Sigmoid colon (tissue), 7 donors: ENCODE data around the gene COL15A1. TPM values are rescaled to one million over a fixed set of nuclear protein-coding genes. Genes with fewer than 3 reads are reported as not detected.

Source experiments
- DNase-seq: peaks from one replicate; pipeline ENCODE4 v3.0.0-alpha.2; 2019
- H3K27ac ChIP-seq, 4 donors: fragments of 200-600 bp; sonication (generic); one replicate each; pipeline ENCODE4 v1.5.1; 2016 to 2019; ENCODE audit warnings: mild to moderate bottlenecking in 1 of 4
- H3K27me3 ChIP-seq, 3 donors: fragments of 200-600 bp; sonication (generic); one replicate each; pipeline ENCODE4 v1.5.1; 2019; ENCODE audit warnings: mild to moderate bottlenecking in 1 of 3
- H3K36me3 ChIP-seq, 4 donors: fragments of 200-600 bp; sonication (generic); one replicate each; pipeline ENCODE4 v1.5.1; 2016 to 2019
- H3K4me1 ChIP-seq, 4 donors: fragments of 200-600 bp; sonication (generic); one replicate each; pipeline ENCODE4 v1.5.1; 2017 to 2019
- H3K4me3 ChIP-seq, 4 donors: fragments of 200-600 bp; sonication (generic); one replicate each; pipeline ENCODE4 v1.5.1; 2017 to 2019; ENCODE audit warnings: mild to moderate bottlenecking in 2 of 4, moderate library complexity in 1 of 4
- H3K9me3 ChIP-seq, 4 donors: fragments of 200-600 bp in 3 of 4; sonication (generic) in 3 of 4; one replicate each; pipeline versions ENCODE4 v1.5.1 to v1.6.1; 2013 to 2019
- EP300 ChIP-seq, 4 donors: sonication (generic); formaldehyde crosslinking; IDR thresholded peaks; one replicate each; pipeline ENCODE4 v1.6.1; 2017; ENCODE audit warnings: antibody characterized with exemption in 4 of 4
- POLR2A ChIP-seq, 2 donors: fragments of 450-650 bp; IDR thresholded peaks; one replicate each; pipeline ENCODE4 v1.6.1; 2016; ENCODE audit warnings: antibody characterized with exemption in 2 of 2, mild to moderate bottlenecking in 2 of 2, moderate library complexity in 2 of 2
- POLR2AphosphoS5 ChIP-seq, 4 donors: sonication (generic); formaldehyde crosslinking; IDR thresholded peaks; one replicate each; pipeline ENCODE4 v1.6.1; 2017; ENCODE audit warnings: antibody characterized with exemption in 4 of 4
- WGBS, 2 donors: extraction: QIAGEN DNeasy Blood & Tissue Kit; methylation state at CpG; one replicate each; pipeline ENCODE4 v1.1.7; 2013; 5-methylcytosine and 5-hydroxymethylcytosine counted together
- intact Hi-C: fragments of 100-400 bp; cut with DNase I; formaldehyde crosslinking; loops from one replicate; pipeline ENCODE4 v1.15.1; 2023
- polyA plus RNA-seq, 3 donors: library from polyadenylated mRNA; stranded (reverse); fragments of 200-250 nt; gene quantifications; one replicate each; pipeline ENCODE4 v1.2.3, GENCODE V29; 2013
- total RNA-seq, 4 donors: library from RNA; depleted of rRNA; stranded (reverse); fragments of >200 nt; gene quantifications; one replicate each; pipeline ENCODE4 v1.1.0, GENCODE V29; 2016
- TF ChIP-seq, protein P1 (sequence below), 4 experiments: fragments of 450-650 bp in 3 of 4; fragments of 200-600 bp in 1 of 4; IDR thresholded peaks; one replicate each; pipeline ENCODE4 v1.5.1; 2016 to 2019; ENCODE audit warnings: antibody characterized with exemption in 4 of 4, mild to moderate bottlenecking in 3 of 4, moderate library complexity in 2 of 4
- donor health status: healthy with polysubstance abuse.
- donor health status: Bipolar disorder and iron deficiency.
- donor health status: healthy.

Gene COL15A1
- total and polyA plus RNA-seq, 7 donors: under 0.01 to 104 (median 21.4) TPM

DNA sequence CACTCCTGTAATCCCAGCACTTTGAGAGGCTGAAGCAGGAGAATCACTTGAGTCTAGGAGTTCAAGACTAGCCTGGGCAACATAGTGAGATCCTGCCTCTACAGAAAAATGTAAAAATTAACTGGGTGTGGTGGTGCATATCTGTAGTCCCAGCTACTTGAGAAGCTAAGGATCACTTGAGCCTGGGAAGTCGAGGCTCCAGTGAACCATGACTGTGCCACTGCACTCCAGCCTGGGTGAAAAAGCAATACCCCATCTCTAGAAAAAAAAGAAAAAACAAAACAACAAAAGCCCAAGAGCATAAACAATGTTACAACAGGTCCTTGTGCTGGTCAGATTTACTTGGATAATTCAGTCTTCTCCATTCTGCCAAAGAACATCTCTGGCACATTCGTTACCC is 116.9 kb downstream of the COL15A1 start:
- DNase-seq: no peak
- H3K27me3 ChIP-seq: no peaks in the 10 kb centered on the region
- intact Hi-C loops: no loop called here
- no peaks in the 10 kb centered on the region for H3K9me3 ChIP-seq
- peak overlapping the region in 2 of 4 donors; percentile 8 to 87 for H3K27ac ChIP-seq
- TF ChIP-seq EP300 (IDR thresholded peaks at IDR 0.05) (no peak), POLR2A (IDR thresholded peaks at IDR 0.05) (no peak), POLR2AphosphoS5 (IDR thresholded peaks at IDR 0.05) (no peak)
- TF ChIP-seq, protein P1, sequence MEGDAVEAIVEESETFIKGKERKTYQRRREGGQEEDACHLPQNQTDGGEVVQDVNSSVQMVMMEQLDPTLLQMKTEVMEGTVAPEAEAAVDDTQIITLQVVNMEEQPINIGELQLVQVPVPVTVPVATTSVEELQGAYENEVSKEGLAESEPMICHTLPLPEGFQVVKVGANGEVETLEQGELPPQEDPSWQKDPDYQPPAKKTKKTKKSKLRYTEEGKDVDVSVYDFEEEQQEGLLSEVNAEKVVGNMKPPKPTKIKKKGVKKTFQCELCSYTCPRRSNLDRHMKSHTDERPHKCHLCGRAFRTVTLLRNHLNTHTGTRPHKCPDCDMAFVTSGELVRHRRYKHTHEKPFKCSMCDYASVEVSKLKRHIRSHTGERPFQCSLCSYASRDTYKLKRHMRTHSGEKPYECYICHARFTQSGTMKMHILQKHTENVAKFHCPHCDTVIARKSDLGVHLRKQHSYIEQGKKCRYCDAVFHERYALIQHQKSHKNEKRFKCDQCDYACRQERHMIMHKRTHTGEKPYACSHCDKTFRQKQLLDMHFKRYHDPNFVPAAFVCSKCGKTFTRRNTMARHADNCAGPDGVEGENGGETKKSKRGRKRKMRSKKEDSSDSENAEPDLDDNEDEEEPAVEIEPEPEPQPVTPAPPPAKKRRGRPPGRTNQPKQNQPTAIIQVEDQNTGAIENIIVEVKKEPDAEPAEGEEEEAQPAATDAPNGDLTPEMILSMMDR (IDR thresholded peaks at IDR 0.05): no peak
- peaks cover 12 to 70% (median 26%) of the 10 kb centered on the region in 4 donors for H3K36me3 ChIP-seq
- H3K4me1 ChIP-seq: peaks cover 0 to 29% (median 23%) of the 10 kb centered on the region in 4 donors
- no peak overlapping the region for H3K4me3 ChIP-seq
- WGBS, 2 donors: 80 to 84% methylated on average over 2 of the region's 2 CpGs

DNA sequence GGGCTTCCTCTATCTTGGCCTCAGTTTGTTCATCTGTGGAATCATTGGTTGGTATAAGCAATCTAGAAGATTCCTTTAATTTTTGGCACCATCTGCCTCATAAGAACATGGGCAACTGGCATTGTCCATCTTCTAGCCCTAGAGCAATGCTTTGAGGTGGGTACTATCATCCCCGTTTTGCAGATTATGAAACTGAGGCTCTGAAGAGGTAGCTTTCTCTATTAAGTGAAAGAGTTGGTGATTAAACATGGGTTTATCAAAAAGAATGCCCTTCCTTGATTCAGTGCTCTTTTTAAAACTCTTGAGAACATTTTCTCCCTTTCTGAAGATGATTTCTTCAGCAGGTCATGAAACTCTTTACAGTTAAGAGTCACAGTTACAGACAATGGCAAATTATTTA is 118.8 kb downstream of the COL15A1 start:
- Histone ChIP-seq H3K27me3 (no peaks in the 10 kb centered on the region), H3K27ac (no peak overlapping the region), H3K4me1 (peaks cover 0 to 24% (median 20%) of the 10 kb centered on the region in 4 donors), H3K9me3 (no peaks in the 10 kb centered on the region), H3K36me3 (peaks cover 12 to 65% (median 22%) of the 10 kb centered on the region in 4 donors), H3K4me3 (no peak overlapping the region)
- intact Hi-C loops: no loop called here
- no peak for TF ChIP-seq EP300 (IDR thresholded peaks at IDR 0.05)
- TF ChIP-seq POLR2AphosphoS5 (IDR thresholded peaks at IDR 0.05): no peak
- TF ChIP-seq POLR2A (IDR thresholded peaks at IDR 0.05): no peak
- TF ChIP-seq, protein P1 (IDR thresholded peaks at IDR 0.05): no peak
- no peak for DNase-seq
- 88 to 92% methylated on average over 1 of the region's 1 CpG for WGBS, 2 donors

DNA sequence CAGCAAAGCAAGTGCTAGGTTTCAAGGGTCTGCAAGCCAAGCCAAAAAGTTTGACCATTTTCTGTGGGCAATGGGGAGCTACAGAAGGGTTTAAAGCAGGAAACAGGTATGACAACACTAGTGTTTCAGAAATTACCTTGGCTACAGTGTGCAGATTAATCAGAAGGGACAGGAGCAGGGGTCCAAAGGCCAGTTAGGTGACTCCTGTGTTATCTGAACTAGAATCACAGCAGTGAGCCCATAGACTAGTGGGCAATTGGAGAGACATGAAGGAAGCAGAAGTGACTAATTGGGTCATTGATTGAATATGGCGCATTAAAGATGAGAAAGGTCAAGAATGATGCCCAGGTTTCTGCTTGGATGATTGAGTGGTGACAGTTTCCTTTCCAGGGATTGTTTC is 119.8 kb downstream of the COL15A1 start:
- DNase-seq: no peak
- TF ChIP-seq, protein P1 (IDR thresholded peaks at IDR 0.05): no peak
- no peak for TF ChIP-seq POLR2AphosphoS5 (IDR thresholded peaks at IDR 0.05)
- TF ChIP-seq POLR2A (IDR thresholded peaks at IDR 0.05): no peak
- TF ChIP-seq EP300 (IDR thresholded peaks at IDR 0.05): no peak
- intact Hi-C loops: no loop called here
- H3K27ac ChIP-seq: no peak overlapping the region
- whole genome bisulfite sequencing, 2 donors: 95 to 98% methylated on average over 1 of the region's 1 CpG
- no peak overlapping the region for H3K4me3 ChIP-seq
- no peaks in the 10 kb centered on the region for H3K27me3 ChIP-seq
- H3K4me1 ChIP-seq: peaks cover 0 to 14% (median 12%) of the 10 kb centered on the region in 4 donors
- H3K9me3 ChIP-seq: no peaks in the 10 kb centered on the region
- H3K36me3 ChIP-seq: peaks cover 14 to 72% (median 26%) of the 10 kb centered on the region in 4 donors

DNA sequence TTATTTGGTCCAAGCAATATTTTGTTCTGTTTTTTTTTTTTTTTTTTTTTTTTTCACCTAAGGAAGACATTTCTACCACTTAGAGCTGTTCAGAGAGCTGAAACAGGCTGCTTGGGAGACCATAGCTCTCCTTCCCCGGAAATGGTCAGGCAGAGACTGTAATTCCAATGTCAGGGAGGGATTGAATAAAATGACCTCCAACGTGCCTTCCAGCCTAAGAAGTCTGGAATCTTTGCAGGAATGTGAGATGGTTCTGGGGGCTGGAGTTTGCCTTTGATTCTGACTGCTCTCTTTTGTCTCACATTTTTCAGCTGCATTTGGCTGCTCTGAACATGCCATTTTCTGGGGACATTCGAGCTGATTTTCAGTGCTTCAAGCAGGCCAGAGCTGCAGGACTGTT is 122.9 kb downstream of the COL15A1 start:
- TF ChIP-seq POLR2A (IDR thresholded peaks at IDR 0.05) (no peak), POLR2AphosphoS5 (IDR thresholded peaks at IDR 0.05) (no peak), EP300 (IDR thresholded peaks at IDR 0.05) (no peak)
- TF ChIP-seq, protein P1 (IDR thresholded peaks at IDR 0.05): no peak
- Histone ChIP-seq H3K27ac (no peak overlapping the region), H3K27me3 (no peaks in the 10 kb centered on the region), H3K4me3 (no peak overlapping the region), H3K4me1 (peaks cover 0 to 6% (median 0%) of the 10 kb centered on the region in 4 donors), H3K9me3 (no peaks in the 10 kb centered on the region), H3K36me3 (peaks cover 24 to 73% (median 30%) of the 10 kb centered on the region in 4 donors)
- intact Hi-C loops: no loop called here
- DNase-seq: no peak
- WGBS, 2 donors: 72 to 81% methylated on average over 3 of the region's 3 CpGs

DNA sequence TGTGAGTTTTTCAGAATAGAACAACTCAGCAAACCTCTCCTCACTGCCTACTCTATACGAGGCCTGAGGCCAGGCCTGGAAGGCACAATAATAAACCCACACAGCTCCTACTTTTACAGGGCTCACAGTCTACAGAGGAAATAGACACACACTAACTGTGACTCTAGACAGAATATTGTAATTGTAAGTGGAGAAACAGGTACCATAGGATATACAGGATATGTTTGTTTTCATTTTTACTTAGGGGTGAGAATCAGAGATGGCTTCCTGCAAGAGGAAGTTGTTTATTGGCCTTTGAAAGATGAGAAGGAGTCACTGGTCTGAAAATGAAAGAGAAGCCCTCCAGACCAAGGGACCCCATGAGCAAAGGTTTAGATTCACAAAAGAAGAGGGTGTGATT is 125.4 kb downstream of the COL15A1 start:
- peaks cover 11 to 48% (median 18%) of the 10 kb centered on the region in 4 donors for H3K36me3 ChIP-seq

More for the DNA sequence above, 125.4 kb downstream of the COL15A1 start:
- Histone ChIP-seq H3K9me3 (no peaks in the 10 kb centered on the region), H3K27me3 (no peaks in the 10 kb centered on the region), H3K4me3 (no peak overlapping the region), H3K27ac (peak overlapping the region in 1 of 4 donors; percentile 16), H3K4me1 (peaks cover 0 to 6% (median 0%) of the 10 kb centered on the region in 4 donors)
- TF ChIP-seq, protein P1 (IDR thresholded peaks at IDR 0.05): no peak
- TF ChIP-seq EP300 (IDR thresholded peaks at IDR 0.05) (no peak), POLR2A (IDR thresholded peaks at IDR 0.05) (no peak), POLR2AphosphoS5 (IDR thresholded peaks at IDR 0.05) (no peak)
- intact Hi-C loops: no loop called here
- WGBS, 2 donors: 64 to 76% methylated on average over 1 of the region's 1 CpG
- no peak for DNase-seq
